A549 (cell line): Measurements from ENCODE around the gene NFATC2. TPM values are rescaled to one million over a fixed set of nuclear protein-coding genes. Genes with fewer than 3 reads are reported as not detected.

Experiments used
- ATAC-seq, 2 experiments: fragments of 200-7000 bp in 1 of 2; fragments of >200 bp in 1 of 2; cut with Nextera tagmentation in 1 of 2; cut with Tn5 transposase in 1 of 2; 3 replicates each; pipeline versions ENCODE4 v1.8.0 to v1.9.1; 2018 to 2020; ENCODE audit warnings: mild to moderate bottlenecking in 1 of 2, moderate library complexity in 1 of 2
- CTCF ChIA-PET: fragments of 300-600 bp; sonication (Branson Sonifier 250); formaldehyde crosslinking; extraction: SDS; loops from one replicate; lab custom pipeline; 2021; ENCODE audit warnings: antibody characterized with exemption, inconsistent platforms; lab: Yijun Ruan, JAX
- POLR2A ChIA-PET: fragments of 350-600 bp; formaldehyde crosslinking; extraction: SDS; loops from one replicate; lab custom pipeline; 2021; ENCODE audit warnings: antibody characterized with exemption, inconsistent platforms; lab: Yijun Ruan, JAX
- DNase-seq, 2 experiments: peaks; one replicate each; pipeline versions ENCODE4 v3.0.0 to v3.0.0-alpha.2; 2011 to 2016; ENCODE audit warnings: low read depth in 1 of 2, low spot score in 1 of 2
- FAIRE-seq: peaks from 2 replicates; lab custom pipeline; 2011; peaks lifted over from hg19 to GRCh38; lab: Jason Lieb, UNC
- H3K27ac ChIP-seq, 2 experiments: fragments of >200 bp; sonication (Bioruptor Twin); formaldehyde crosslinking; 3 replicates each; pipeline ENCODE4 v1.5.1; 2016 to 2017
- H3K4me1 ChIP-seq: fragments of >200 bp; sonication (Bioruptor Twin); formaldehyde crosslinking; 3 replicates; pipeline ENCODE4 v1.6.1; 2016
- H3K4me2 ChIP-seq: fragments of >200 bp; sonication (Bioruptor Twin); formaldehyde crosslinking; 3 replicates; pipeline ENCODE4 v1.6.1; 2016
- H3K4me3 ChIP-seq: fragments of >200 bp; sonication (Bioruptor Twin); formaldehyde crosslinking; 3 replicates; pipeline ENCODE4 v1.5.1; 2016
- H3K9me3 ChIP-seq: fragments of >200 bp; sonication (Bioruptor Twin); formaldehyde crosslinking; 3 replicates; pipeline ENCODE4 v1.6.1; 2016
- BHLHE40 ChIP-seq: IDR thresholded peaks from 2 replicates; pipeline ENCODE4 v1.6.1; 2012; ENCODE audit warnings: low read depth, low read length, inconsistent platforms
- EHMT2 ChIP-seq: fragments of 200-600 bp; sonication (generic); IDR thresholded peaks from 2 replicates; pipeline ENCODE4 v1.6.1; 2016; ENCODE audit warnings: antibody characterized with exemption, low read depth, mild to moderate bottlenecking, moderate library complexity
- EP300 ChIP-seq, 2 experiments: fragments of >200 bp; sonication (Bioruptor Twin); formaldehyde crosslinking; IDR thresholded peaks; 2 replicates in 1 of 2; 3 replicates in 1 of 2; pipeline ENCODE4 v1.6.1; 2016 to 2017
- ESRRA ChIP-seq: fragments of 150-350 bp; IDR thresholded peaks from 2 replicates; pipeline ENCODE4 v1.6.1; 2014; ENCODE audit warnings: mild to moderate bottlenecking, low read length, borderline replicate concordance
- FOSL2 ChIP-seq, 2 experiments: fragments of 450-650 bp in 1 of 2; fragments of >200 bp in 1 of 2; sonication (Bioruptor Twin) in 1 of 2; formaldehyde crosslinking; IDR thresholded peaks; 2 replicates each; pipeline versions ENCODE4 v1.5.0 to v1.6.1; 2016 to 2020; ENCODE audit warnings: mild to moderate bottlenecking in 1 of 2, moderate library complexity in 1 of 2
- FOXS1 ChIP-seq: fragments of 250-450 bp; sonication (Bioruptor Pico); IDR thresholded peaks from 2 replicates; pipeline ENCODE4 v1.5.0; 2020; ENCODE audit warnings: mild to moderate bottlenecking, moderate library complexity
- GATA3 ChIP-seq: IDR thresholded peaks from 2 replicates; pipeline ENCODE4 v1.6.1; 2012; ENCODE audit warnings: borderline replicate concordance
- HDAC2 ChIP-seq: fragments of 200-600 bp; sonication (generic); IDR thresholded peaks from 2 replicates; pipeline ENCODE4 v1.6.1; 2016
- HEYL ChIP-seq: fragments of 250-450 bp; sonication (Bioruptor Pico); IDR thresholded peaks from 2 replicates; pipeline ENCODE4 v1.8.0; 2021; ENCODE audit warnings: mild to moderate bottlenecking, moderate library complexity
- HOXB5 ChIP-seq: fragments of 250-450 bp; sonication (Bioruptor Pico); IDR thresholded peaks from 2 replicates; pipeline ENCODE4 v1.5.0; 2020; ENCODE audit warnings: mild to moderate bottlenecking, moderate library complexity
- JUN ChIP-seq, 2 experiments: fragments of >200 bp; sonication (Bioruptor Twin); formaldehyde crosslinking; IDR thresholded peaks; 2 replicates in 1 of 2; 3 replicates in 1 of 2; pipeline ENCODE4 v1.6.1; 2016 to 2017
- KDM5A ChIP-seq: fragments of 200-600 bp; sonication (generic); IDR thresholded peaks from 2 replicates; pipeline ENCODE4 v1.6.1; 2016; ENCODE audit warnings: antibody characterized with exemption, mild to moderate bottlenecking
- MAFK ChIP-seq: fragments of 450-650 bp; IDR thresholded peaks from 2 replicates; pipeline ENCODE4 v1.6.1; 2014; ENCODE audit not compliant: partially characterized antibody
- MAZ ChIP-seq: fragments of 150-350 bp; IDR thresholded peaks from 2 replicates; pipeline ENCODE4 v1.6.1; 2014; ENCODE audit warnings: antibody characterized with exemption, low read depth, low read length, borderline replicate concordance
- NFE2L2 ChIP-seq: fragments of 150-350 bp; conservative IDR thresholded peaks from 2 replicates; pipeline ENCODE4 v1.6.1; 2014; ENCODE audit warnings: low read length
- NPAS2 ChIP-seq: fragments of 250-450 bp; sonication (Bioruptor Pico); IDR thresholded peaks from 2 replicates; pipeline ENCODE4 v1.8.0; 2022; ENCODE audit warnings: mild to moderate bottlenecking, moderate library complexity, borderline replicate concordance
- NR3C1 ChIP-seq: fragments of >200 bp; sonication (Bioruptor Twin); formaldehyde crosslinking; IDR thresholded peaks from 3 replicates; pipeline ENCODE4 v1.6.1; 2017
- POLR2A ChIP-seq: IDR thresholded peaks from 2 replicates; pipeline ENCODE4 v1.6.1; 2012; ENCODE audit warnings: mild to moderate bottlenecking, low read length
- RAD21 ChIP-seq, 2 experiments: fragments of >200 bp in 1 of 2; sonication (Bioruptor Twin) in 1 of 2; formaldehyde crosslinking in 1 of 2; IDR thresholded peaks in 1 of 2; conservative IDR thresholded peaks in 1 of 2; 2 replicates in 1 of 2; 3 replicates in 1 of 2; pipeline ENCODE4 v1.6.1; 2012 to 2018; ENCODE audit warnings: inconsistent platforms in 1 of 2
- SREBF2 ChIP-seq: fragments of 450-650 bp; IDR thresholded peaks from 2 replicates; pipeline ENCODE4 v1.6.1; 2014; ENCODE audit warnings: mild to moderate bottlenecking, moderate library complexity
- TP53 ChIP-seq: fragments of 250-450 bp; sonication (Bioruptor Pico); IDR thresholded peaks from 2 replicates; pipeline ENCODE4 v1.5.0; 2021; ENCODE audit warnings: mild to moderate bottlenecking, moderate library complexity
- ZC3H11A ChIP-seq: fragments of 450-650 bp; IDR thresholded peaks from 2 replicates; pipeline ENCODE4 v1.6.1; 2014; ENCODE audit warnings: antibody characterized with exemption, mild to moderate bottlenecking
- WGBS: methylation state at CpG from one replicate; pipeline ENCODE4 v1.1.6; 2017; ENCODE audit errors: missing lambda C conversion rate; 5-methylcytosine and 5-hydroxymethylcytosine counted together
- polyA plus RNA-seq, 4 experiments: library from polyadenylated mRNA; depleted of rRNA in 3 of 4; stranded (reverse); fragments of >200 nt; fragmentation: RNase III in 1 of 4; extraction: RNeasy Plus Mini Kit Qiagen cat#74134 plus additional on column Dnase treatment in 1 of 4; gene quantifications; 2 replicates in 3 of 4; 3 replicates in 1 of 4; pipeline ENCODE4 v1.2.3, GENCODE V29; 2011 to 2017
- TF ChIP-seq, protein P1 (sequence below): fragments of 250-450 bp; sonication (Bioruptor Pico); IDR thresholded peaks from 2 replicates; pipeline ENCODE4 v1.5.0; 2020; ENCODE audit warnings: low read depth, mild to moderate bottlenecking, moderate library complexity
- TF ChIP-seq, protein P2 (sequence below): IDR thresholded peaks from 2 replicates; pipeline ENCODE4 v1.6.1; 2012; ENCODE audit warnings: low read depth, borderline replicate concordance
- TF ChIP-seq, protein P3 (sequence below): fragments of >200 bp; sonication (Bioruptor Twin); formaldehyde crosslinking; IDR thresholded peaks from 3 replicates; pipeline ENCODE4 v1.5.1; 2016
- TF ChIP-seq, protein P4 (sequence below): fragments of 250-450 bp; sonication (Bioruptor Pico); IDR thresholded peaks from 2 replicates; pipeline ENCODE4 v1.5.0; 2021; ENCODE audit warnings: mild to moderate bottlenecking, moderate library complexity, borderline replicate concordance

The NFATC2 gene
- polyA plus RNA-seq, 2 of the 4 experiments (the other 2 are of a cell fraction) = 0.75 to 1.6 TPM

DNA sequence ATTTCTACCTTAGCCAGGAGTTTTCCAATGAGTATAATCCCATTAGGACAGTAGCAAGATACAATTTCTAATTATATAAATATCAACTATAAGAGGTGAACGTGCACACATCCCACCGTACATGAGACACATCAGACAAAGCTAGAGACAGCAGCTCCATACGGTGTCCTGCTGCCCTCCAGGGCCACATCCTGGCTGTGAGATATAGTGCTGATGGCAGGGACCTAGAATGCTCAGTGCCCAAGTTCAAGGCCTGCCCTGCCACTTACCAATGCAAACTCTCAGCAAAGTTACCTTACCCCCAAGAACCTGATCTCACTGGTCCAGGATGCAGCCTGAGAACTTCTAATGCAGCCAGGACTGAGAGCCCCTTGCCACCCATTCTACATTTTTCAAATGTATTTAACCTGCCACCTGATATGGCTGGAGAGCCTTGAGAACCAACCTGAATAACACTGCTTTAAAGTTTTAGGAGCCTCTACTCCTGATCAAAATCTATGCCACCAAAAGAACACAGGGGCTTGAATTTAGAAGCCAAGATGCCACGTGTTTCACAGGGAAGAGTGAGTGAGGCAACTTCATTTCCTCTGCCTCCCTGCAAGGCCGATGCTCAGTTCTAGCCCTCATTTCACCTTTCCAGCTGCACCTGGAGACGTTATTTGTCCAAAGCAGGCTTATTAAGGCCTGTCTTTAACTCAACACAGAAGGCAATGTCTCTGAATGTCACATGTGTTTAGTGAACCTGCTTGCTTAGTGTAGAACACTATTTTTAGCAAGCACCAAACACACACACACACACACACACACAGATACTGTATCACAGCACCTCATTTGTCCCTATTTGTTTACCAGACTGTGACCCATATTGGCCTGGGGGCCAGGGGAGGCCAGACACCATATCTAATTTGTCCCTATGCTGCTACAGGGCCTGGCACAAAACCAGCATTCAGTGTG is 6.1 kb downstream of the NFATC2 start:
- POLR2A ChIA-PET = no interaction called here
- CTCF ChIA-PET = interaction anchor here (1.5 kb wide), 1 partner anchor 10 kb away, joined by 4 read pairs; no protein-coding TSS in a partner anchor
- Histone ChIP-seq H3K9me3 (peaks cover 12% of the 10 kb centered on the region; the same call in 2 of the 3 replicates), H3K4me2 (no peak overlapping the region), H3K27ac (no peak overlapping the region), H3K4me3 (no peak overlapping the region), H3K4me1 (peaks cover 14% of the 10 kb centered on the region)
- TF ChIP-seq MAZ = no peak
- no peak for TF ChIP-seq BHLHE40
- no peak for TF ChIP-seq FOXS1
- TF ChIP-seq FOSL2 (IDR thresholded peaks at IDR 0.05) = no peak
- TF ChIP-seq FOSL2 (CRISPR knock-in tag; IDR thresholded peaks at IDR 0.05) = no peak
- TF ChIP-seq JUN (IDR thresholded peaks at IDR 0.05) = no peak
- no peak for TF ChIP-seq HOXB5 (CRISPR knock-in tag)
- no peak for TF ChIP-seq NPAS2
- TF ChIP-seq NFE2L2 = no peak
- TF ChIP-seq SREBF2 = no peak
- TF ChIP-seq RAD21 (conservative IDR thresholded peaks at IDR 0.05 in 1 of 2, IDR thresholded peaks at IDR 0.05 in 1 of 2) = no peak
- TF ChIP-seq, protein P1, sequence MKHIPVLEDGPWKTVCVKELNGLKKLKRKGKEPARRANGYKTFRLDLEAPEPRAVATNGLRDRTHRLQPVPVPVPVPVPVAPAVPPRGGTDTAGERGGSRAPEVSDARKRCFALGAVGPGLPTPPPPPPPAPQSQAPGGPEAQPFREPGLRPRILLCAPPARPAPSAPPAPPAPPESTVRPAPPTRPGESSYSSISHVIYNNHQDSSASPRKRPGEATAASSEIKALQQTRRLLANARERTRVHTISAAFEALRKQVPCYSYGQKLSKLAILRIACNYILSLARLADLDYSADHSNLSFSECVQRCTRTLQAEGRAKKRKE (CRISPR knock-in tag) = no peak
- TF ChIP-seq EHMT2 = no peak
- TF ChIP-seq MAFK = no peak
- no peak for TF ChIP-seq KDM5A
- no peak for TF ChIP-seq HDAC2
- TF ChIP-seq, protein P2, sequence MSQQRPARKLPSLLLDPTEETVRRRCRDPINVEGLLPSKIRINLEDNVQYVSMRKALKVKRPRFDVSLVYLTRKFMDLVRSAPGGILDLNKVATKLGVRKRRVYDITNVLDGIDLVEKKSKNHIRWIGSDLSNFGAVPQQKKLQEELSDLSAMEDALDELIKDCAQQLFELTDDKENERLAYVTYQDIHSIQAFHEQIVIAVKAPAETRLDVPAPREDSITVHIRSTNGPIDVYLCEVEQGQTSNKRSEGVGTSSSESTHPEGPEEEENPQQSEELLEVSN = no peak
- TF ChIP-seq, protein P3, sequence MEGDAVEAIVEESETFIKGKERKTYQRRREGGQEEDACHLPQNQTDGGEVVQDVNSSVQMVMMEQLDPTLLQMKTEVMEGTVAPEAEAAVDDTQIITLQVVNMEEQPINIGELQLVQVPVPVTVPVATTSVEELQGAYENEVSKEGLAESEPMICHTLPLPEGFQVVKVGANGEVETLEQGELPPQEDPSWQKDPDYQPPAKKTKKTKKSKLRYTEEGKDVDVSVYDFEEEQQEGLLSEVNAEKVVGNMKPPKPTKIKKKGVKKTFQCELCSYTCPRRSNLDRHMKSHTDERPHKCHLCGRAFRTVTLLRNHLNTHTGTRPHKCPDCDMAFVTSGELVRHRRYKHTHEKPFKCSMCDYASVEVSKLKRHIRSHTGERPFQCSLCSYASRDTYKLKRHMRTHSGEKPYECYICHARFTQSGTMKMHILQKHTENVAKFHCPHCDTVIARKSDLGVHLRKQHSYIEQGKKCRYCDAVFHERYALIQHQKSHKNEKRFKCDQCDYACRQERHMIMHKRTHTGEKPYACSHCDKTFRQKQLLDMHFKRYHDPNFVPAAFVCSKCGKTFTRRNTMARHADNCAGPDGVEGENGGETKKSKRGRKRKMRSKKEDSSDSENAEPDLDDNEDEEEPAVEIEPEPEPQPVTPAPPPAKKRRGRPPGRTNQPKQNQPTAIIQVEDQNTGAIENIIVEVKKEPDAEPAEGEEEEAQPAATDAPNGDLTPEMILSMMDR = no peak
- TF ChIP-seq ZC3H11A = no peak
- 51% methylated on average over 6 of the region's 6 CpGs for WGBS
- ATAC-seq (no peak), FAIRE-seq (no peak), DNase-seq (no peak)

DNA sequence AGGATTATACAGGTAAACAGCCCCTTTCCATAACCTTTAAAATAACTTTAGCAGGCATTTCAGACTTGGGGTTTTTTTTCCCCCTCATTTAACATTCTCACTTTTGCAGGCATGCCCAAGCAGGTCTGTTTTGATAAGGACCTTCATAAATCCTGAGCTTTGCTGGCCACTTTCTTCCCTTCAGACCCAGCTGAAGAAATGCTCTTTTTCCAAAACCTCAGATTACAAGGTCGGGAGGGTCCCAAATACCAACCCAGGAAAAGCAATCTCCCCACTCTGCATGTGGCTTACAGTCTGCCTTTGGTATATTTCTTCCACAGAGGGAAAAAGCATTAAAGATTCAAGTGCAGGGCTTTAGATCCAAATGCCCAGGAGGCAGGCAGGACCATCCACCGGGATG is 6.8 kb downstream of the NFATC2 start:
- ChIA-PET POLR2A (no interaction called here), CTCF (interaction anchor here (1.5 kb wide), 1 partner anchor 10 kb away, joined by 4 read pairs; no protein-coding TSS in a partner anchor)
- Histone ChIP-seq H3K4me3 (no peak overlapping the region), H3K27ac (no peak overlapping the region), H3K4me2 (no peak overlapping the region), H3K4me1 (peaks cover 19% of the 10 kb centered on the region), H3K9me3 (peaks cover 12% of the 10 kb centered on the region; the same call in 2 of the 3 replicates)
- TF ChIP-seq ESRRA (no peak), TP53 (CRISPR knock-in tag) (no peak), GATA3 (no peak), RAD21 (conservative IDR thresholded peaks at IDR 0.05 in 1 of 2, IDR thresholded peaks at IDR 0.05 in 1 of 2) (no peak), HEYL (no peak), EP300 (IDR thresholded peaks at IDR 0.05) (no peak), NR3C1 (no peak), POLR2A (no peak), EHMT2 (no peak)
- TF ChIP-seq, protein P2 = no peak
- TF ChIP-seq, protein P4, sequence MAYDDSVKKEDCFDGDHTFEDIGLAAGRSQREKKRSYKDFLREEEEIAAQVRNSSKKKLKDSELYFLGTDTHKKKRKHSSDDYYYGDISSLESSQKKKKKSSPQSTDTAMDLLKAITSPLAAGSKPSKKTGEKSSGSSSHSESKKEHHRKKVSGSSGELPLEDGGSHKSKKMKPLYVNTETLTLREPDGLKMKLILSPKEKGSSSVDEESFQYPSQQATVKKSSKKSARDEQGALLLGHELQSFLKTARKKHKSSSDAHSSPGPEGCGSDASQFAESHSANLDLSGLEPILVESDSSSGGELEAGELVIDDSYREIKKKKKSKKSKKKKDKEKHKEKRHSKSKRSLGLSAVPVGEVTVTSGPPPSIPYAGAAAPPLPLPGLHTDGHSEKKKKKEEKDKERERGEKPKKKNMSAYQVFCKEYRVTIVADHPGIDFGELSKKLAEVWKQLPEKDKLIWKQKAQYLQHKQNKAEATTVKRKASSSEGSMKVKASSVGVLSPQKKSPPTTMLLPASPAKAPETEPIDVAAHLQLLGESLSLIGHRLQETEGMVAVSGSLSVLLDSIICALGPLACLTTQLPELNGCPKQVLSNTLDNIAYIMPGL (CRISPR knock-in tag) = no peak
- FAIRE-seq = no peak
- DNase-seq = no peak
- no peak for ATAC-seq
- 98% methylated on average over 2 of the region's 2 CpGs for WGBS
